NCI-H1417 (cell line): ENCODE measurements around the gene CALCR.
"Not testable (repeated sequence)": the region's sequence is repeated elsewhere in the genome, so short reads cannot be mapped to it uniquely, and the experiment has no call there.

Source experiments
- DNase-seq, 3 experiments: peaks; one replicate each; lab custom pipeline; 2025; lab: John Stamatoyannopoulos, UW

CALCR gene

DNA sequence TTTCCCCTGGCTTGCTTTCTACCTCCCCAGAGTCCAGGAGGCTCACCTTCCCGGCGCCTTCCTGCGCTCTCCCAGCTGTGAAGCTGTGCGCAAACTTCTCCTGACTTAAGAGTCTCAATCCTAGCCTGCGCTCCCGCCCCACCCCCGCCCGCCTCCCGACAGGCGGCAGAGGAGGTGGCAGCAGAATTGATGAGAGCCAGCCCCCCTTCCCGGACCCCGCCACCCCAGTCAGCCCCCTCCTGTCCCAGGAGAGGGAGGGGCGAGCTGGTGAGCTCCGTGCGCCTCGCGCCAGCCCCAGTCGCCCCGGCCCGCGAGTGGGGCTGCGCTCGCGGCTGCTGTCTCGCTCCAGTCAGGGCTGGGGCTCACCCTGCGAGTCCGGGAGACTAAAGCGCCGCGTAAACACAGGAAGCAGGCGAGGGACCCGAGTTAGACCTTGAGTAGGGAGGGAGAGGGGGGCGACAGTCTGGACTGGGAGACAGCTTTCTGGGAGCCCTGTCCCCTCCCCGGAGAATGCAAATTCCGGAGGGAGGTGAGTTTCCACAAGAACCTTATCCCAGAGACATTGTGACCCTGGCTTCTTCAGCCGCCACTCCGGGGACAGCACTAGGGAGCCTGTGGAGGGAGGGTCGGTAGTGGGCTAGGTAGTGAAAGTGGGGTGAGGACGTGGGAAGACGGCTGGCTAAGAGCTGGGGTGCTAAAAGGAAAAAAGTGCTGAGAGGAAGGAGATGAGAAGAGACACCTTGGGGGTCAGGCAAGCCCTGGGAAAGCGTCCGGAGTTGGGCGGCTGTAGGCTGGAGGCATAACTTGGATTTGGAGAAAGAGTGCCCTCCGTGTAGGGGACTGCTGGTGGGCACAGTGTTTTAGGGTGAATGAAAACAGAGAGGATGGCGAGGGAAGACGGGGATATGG lies at the start of gene CALCR:
CALCR (minus strand) TSS at position 79 of the 909 bp plus-strand sequence. CDS start 87,743 bp downstream, outside the sequence.
- DNase-seq: peak in 2 of 3 experiments; percentile 77 to 80

DNA sequence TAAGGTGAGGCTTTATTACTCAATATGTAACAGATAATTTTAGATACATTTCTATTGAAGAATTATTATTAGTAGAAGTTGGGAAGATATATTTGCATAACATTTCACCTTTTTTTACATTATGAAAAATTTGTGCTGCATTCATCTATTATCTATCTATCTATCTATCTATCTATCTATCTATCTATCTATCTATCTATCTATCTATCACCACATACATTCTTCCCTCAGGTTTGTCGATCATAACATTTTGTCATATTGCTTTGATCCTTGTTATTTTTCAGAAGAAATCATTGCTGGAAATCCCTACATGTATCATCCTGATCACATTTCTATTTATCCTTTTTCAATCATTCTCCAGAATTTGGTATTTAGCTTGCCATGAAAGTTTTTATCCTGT lies 49.3 kb upstream of the CALCR start:
- no peak for DNase-seq

DNA sequence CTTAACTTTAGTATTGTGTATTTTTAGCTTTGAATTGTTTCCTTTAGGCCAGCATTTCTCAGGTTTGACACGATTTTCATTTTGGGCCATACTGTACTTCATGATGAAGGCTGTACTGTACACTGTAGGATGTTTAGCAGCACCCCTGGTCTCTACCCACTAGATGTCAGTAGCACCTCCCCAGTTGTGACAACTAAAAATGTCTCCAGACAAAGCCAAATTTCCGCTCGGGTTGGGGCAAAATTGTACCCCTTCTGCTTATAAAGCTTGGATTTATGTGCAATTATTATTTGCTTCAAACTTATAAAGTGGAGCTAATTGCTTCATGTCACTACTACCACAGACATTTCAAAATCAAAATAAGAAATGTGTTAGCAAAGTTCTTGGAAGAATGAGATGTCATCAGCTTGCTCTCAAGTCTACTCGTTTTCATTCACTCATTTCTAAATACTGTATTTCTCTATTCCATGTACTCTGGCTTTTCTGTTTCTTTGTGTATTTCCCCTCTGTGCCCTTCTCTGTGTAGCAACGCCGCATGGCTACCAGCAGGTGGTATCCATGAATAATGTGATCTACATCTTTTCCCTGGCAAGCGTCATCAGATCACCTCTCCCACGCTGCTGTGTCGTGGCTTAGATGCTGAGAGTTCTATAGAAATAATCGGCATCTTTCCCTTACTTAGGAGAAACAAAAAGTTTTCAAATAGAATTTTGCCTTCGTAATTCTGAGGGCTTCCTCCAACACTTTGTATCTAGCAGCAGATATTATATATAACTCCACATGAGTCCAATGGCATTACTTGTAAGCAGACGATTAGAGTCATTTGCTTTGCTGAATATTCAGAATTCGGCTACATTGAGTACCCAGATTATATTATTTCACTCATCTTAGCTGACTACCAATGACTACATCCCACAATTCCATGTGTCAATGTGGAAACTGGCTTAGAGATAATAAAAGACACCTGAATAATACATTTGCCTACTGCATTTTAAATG lies 47.8 kb upstream of the CALCR start:
- DNase-seq: peak in 2 of 3 experiments; percentile 39 to 61

DNA sequence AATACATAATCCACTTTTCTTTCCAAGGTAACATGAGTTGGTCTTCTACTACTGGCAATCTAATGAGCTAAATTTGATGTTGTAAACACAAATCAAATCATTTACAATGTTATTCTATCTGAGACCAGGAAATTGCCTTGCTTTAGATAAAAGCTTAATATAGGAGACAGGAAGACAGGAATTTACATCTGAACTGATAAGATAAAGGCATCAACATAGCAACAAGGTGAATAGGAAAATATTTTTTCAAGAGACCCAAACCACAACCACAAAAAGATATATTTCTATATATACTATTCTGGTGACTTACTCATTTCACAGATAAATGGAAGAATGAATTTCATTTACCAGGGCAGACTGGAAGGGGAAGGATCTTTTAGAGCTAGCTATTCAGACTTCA lies 46.3 kb upstream of the CALCR start:
- no peak for DNase-seq

DNA sequence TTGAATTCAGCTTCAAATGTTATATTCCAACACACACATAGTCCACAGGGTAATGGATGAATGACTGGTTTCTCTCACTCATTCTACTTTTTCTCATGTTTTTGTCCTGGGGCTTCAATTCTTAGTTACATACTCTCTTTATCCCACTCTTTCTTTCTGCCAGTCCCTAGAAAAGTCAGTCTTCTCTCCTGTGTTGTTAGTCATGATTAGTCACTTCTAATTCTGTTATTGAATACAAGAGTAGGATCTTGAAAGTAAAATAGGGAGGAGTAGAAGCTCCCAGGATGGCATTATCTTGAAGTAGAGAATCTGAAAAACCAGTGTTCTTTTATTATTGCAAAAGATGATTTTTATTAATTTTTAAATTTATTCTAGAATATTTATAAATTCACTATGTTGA lies 45.5 kb upstream of the CALCR start:
- DNase-seq: no peak

DNA sequence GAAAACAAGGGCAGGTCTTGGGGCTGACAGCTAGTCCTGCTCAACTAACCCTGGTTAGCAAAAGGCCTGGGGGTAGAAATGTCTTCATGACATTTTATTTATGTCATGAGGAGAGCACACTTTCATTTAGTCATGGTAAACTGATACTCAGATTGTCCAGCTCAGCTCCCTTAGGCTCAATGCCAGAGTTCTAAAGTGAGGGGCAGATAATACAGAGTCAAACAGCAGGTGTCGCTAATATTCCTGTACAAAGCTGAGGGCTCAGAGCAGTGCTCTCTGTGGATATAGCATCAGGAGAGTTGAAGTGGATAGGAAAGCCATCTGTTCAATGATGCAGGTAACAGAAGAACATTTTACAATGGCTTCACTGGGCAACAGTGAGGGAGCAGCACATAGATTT lies 26.8 kb upstream of the CALCR start:
- peak in 2 of 3 experiments; percentile 16 to 23 for DNase-seq

DNA sequence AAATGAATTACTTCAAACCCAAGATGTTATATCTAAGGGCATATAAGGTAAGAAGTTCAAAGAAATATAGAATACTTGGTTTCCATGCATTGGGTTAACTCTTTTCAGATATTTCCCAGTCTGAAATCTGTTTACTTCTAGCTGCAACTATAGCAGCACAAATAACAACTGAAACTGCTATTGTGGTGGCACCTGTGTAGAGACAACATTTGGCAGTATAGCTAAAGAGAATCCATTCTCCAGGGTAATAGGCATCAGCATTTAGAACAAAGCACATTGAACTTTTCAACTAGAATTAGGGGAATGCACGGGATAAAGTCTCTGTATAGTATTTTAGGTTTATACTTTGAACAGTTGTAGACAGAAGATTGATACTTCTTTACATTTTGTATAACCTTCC lies 19.7 kb upstream of the CALCR start:
- DNase-seq: no peak

DNA sequence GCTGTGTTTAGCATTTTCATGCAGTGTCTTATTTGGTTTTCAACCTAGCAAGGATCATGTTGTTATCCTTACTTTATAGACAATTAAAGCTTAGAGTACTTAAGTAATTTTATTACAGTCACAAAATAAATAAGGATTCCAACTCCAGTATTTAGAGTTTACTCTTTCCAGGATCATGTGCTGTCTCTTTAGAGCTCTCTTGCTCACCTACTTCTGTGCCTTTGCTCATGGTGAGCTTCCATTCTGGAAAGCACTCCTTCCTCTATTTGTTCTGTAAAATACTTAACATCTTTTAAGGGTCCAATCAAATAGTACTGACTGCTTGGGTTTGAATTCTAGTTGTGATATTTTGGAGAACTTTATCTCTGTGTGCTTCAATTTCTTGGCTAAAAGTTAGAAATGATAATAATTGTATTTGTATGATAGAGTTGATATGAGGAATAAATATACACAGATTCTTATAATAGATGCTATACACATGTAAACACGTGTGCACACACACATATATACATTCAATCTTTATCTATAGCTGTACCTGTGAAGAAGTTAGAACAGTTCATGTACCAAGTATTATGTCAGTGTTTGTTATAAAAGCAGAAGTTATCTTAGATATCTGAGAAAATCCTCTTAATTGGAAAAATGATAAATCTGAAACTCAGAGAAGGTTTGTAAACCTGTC lies 18.2 kb upstream of the CALCR start:
- DNase-seq: peak in 2 of 3 experiments; percentile 50 to 55

DNA sequence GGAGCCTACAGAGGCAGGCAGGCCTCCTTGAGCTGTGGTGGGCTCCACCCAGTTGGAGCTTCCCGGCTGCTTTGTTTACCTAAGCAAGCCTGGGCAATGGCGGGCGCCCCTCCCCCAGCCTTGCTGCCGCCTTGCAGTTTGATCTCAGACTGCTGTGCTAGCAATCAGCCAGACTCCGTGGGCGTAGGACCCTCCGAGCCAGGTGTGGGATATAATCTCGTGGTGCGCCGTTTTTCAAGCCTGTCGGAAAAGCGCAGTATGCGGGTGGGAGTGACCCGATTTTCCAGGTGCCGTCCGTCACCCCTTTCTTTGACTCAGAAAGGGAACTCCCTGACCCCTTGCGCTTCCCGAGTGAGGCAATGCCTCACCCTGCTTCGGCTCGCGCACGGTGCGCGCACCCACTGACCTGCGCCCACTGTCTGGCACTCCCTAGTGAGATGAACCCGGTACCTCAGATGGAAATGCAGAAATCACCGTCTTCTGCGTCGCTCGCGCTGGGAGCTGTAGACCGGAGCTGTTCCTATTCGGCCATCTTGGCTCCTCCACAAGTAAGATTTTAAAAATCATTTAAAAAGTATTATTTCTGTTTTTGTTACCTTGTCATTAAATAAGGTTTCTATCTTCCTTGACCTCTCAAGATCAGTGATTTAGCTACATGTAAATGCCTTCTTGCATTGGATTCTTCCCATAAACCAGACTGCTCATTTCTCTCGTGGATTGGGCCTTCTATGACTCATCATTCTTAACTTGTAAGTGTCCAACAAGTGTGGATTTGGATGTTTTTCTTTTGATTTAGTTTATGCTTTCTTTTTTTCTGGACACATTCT lies 16.9 kb upstream of the CALCR start:
- DNase-seq: peak; percentile 17 to 71 (median 27)

DNA sequence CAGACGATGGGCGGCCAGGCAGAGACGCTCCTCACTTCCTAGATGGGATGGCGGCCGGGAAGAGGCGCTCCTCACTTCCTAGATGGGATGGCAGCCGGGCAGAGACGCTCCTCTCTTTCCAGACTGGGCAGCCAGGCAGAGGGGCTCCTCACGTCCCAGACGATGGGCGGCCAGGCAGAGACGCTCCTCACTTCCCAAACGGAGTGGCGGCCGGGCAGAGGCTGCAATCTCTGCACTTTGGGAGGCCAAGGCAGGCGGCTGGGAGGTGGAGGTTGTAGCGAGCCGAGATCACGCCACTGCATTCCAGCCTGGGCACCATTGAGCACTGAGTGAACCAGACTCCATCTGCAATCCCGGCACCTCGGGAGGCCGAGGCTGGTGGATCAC lies 11.9 kb upstream of the CALCR start:
- not testable (repeated sequence) for DNase-seq

DNA sequence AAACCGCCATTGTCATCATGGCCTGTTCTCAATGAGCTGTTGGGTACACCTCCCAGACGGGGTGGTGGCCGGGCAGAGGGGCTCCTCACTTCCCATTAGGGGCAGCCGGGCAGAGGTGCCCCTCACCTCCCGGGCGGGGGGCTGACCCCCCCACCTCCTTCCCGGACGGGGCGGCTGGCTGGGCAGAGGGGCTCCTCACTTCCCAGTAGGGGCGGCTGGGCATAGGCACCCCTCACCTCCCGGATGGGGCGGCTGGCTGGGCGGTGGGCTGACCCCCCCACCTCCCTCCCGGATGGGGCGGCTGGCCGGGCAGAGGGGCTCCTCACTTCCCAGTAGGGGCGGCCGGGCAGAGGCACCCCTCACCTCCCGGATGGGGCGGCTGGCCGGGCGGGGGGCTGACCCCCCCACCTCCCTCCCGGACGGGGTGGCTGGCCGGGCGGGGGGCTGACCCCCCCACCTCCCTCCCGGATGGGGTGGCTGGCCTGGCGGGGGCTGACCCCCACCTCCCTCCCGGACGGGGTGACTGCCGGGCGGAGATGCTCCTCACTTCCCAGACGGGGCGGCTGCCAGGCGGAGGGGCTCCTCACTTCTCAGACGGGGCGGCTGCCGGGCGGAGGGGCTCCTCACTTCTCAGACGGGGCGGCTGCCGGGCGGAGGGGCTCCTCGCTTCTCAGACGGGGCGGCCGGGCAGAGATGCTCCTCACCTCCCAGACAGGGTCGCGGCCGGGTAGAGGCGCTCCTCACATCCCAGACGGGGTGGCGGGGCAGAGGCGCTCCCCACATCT lies 11.4 kb upstream of the CALCR start:
- DNase-seq: not testable (repeated sequence)

DNA sequence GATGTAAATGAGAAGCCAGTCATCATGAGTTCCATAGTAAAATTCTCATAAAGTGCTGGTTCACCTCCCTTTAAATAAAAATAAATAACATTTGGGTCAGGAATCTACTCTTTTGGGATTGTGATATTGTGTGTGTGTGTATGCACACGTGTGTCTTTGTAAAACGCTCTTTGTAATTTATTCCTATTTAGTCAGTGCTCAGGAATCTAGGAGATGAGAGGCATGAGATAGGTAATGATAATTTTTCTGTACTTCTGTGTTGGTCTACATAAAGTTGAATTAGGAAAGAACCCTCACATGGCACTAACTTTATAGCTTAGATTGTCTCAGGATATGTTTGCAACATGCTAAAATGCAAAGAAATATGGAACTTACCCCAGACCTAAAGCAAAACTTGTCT lies 4.9 kb upstream of the CALCR start:
- no peak for DNase-seq

DNA sequence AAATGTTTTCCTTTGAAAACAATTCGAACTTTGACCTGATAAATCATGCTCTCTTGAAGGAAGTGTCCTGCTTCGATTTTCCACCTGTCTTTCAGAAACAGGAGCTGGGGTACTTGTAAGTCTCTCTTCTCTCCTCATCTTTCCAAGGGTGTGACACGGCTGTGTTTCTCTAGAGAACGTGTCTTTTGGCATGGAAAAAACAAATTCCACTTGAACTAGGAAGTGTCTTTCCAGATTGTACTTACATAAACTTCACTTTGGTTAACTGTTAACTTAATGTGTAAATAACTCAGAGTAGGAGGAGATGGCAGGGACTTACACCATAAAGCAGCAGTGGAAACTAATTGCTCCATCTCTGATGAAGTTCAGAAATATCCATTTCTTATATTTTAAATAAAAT lies 4.2 kb upstream of the CALCR start:
- DNase-seq: peak in 1 of 3 experiments; percentile 35

DNA sequence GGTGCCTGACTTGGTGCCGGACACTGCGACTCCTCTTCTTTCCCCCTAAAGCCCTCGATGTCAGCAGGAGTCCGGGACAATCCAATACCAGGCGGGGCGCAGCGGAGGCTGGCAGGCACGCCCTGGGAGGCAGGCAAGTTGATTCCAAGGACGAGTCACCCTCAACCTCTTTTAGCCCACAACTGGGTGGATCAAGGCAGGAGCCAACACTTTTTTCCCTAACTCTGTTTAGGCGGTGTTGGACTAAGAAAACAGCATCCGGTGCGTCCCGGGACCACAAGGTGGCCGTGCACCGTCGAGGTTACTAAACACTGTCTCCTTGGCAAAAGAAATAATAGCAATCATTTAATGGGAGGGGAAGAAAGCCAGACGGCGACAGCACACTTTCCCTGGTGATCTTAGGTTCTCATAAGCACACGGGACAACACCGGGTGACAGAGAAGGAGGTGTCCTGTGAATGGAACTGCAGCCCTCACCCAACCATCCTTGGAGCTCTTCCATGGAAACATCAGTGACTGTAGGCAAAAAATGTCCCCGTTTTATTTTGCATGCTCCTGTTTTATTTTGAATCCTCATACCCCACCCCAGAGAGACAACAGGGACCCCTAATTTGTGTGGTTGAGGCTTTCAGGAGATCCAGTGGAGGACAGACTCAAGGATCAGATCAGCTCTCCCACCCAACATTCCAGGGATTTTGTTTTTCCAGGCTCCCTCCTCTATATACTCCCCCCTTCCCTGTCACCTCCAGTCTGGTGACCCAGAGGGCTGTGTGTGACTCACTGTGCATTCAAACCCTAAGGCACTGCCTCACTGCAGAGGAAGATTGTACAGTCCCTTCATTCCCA lies 1.3 kb upstream of the CALCR start:
- DNase-seq: no peak

DNA sequence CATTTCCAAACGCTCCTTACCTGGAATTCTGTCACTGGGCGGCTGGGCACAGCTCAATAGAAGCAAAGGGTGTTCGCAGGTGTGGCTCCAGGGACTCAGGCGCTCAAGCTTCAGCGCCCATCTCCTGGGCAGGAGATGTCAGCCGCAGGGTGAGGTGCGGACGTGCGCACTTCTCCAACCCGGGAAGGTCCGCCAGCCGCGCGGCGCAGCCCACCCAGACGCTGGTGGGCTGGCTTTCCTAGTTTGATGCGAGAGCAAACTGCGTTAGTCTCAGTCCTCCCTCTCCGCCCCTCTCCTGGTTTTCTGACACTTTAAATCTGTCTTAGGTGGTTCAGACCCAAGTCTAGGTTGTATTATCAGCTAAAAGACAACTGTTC lies 267 bp downstream of the CALCR start:
- peak in 2 of 3 experiments; percentile 35 to 56 for DNase-seq

DNA sequence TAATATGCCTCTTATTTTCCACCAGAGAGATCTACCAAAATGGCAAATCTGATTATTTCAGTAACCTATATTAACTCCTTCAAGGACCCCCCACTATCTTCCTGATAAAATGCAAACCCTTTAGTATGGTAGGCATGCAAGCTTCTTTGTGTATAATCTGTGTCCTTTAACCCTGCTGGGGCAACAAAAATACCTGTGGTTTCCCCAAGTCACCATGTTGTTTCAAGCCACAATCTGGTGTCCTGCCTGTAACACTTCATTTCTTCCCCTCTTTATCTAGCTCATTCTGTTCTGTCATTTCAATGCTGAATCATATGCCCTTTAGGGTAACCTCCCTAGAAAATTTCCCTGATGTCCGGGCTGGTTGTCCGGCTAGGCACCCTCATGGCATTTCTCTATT lies 5.3 kb downstream of the CALCR start:
- no peak for DNase-seq

DNA sequence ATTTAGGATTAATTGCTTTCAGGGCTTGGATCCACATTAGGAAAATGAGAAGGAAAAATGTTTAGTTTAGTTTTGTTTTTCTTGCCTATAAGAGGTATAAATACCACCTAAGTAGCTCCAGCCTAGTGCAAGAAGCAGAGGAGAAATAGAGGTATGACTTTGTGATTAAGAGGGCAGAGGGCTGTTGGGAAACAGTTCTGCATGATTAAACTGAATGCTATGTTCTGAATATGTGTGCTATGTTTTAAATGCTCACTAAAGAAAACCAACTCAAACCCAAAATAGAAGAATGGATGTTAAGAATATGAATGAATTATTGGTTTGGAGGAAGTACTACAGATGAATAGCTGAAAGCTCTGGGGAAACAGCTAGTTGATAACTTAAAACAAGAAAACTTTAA lies 7.6 kb downstream of the CALCR start:
- DNase-seq: no peak

DNA sequence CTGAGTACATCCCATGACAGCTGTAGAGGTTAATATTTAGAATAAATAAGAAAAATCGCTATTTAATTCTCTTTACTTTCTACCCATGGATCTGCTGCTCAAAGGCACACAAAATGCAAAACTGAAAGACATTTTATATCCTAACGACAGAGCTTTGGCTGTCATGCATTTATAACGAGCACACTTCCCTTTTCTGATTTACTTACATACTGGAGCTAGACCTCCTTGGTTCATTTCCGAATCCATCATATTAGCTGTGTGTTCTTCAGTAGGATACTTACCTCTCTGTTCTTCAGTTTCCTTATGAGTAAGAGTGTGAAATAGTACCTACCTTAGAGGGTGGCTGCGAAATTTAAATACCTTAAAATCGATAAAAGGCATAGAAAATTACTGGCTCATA lies 10.9 kb downstream of the CALCR start:
- no peak for DNase-seq

DNA sequence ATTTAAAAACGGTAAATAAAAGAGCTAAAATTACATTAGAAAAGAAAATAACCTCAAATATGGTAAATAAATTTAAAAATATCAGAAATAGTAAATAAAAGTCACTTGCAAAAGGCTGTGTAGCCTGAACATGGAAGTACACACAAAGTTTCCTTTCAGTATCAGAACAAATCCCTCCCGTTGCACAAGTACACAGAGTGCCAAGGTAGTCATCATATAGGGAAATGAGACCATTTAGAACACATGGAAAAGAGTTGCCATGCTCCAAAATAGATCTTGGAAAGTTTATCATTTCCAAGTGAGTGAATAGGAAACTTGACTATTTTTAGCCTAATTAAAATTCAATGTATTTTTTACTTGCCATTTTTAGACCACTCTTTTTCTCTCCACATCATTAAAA lies 11.6 kb downstream of the CALCR start:
- DNase-seq: no peak
